HG03103 (cell line): ENCODE results near the gene CYP39A1.

Experiments used
- ATAC-seq: cut with Tn5 transposase; IDR thresholded peaks from one replicate; pipeline ENCODE4 v1.9.1; 2021; ENCODE audit warnings: low read depth; ENCODE audit not compliant: unreplicated experiment

Gene CYP39A1

GRCh38 chr6:46598215-46598614 lies 54.4 kb downstream of the CYP39A1 start:
- ATAC-seq = no peak

GRCh38 chr6:46592740-46593139 lies 59.9 kb downstream of the CYP39A1 start:
- no peak for ATAC-seq

- ATAC-seq = no peak
These were observed 60.6 kb downstream of the CYP39A1 start for GRCh38 chr6:46592046-46592445.

- no peak for ATAC-seq
These were observed 61.9 kb downstream of the CYP39A1 start for GRCh38 chr6:46590765-46591164.

GRCh38 chr6:46586906-46587305 lies 65.7 kb downstream of the CYP39A1 start:
- no peak for ATAC-seq

GRCh38 chr6:46584586-46584985 lies 68.0 kb downstream of the CYP39A1 start:
- no peak for ATAC-seq

- no peak for ATAC-seq
These were observed 68.9 kb downstream of the CYP39A1 start for GRCh38 chr6:46583721-46584120.

GRCh38 chr6:46583081-46583480 lies 69.5 kb downstream of the CYP39A1 start:
- ATAC-seq = no peak

- ATAC-seq = no peak
These were observed 71.0 kb downstream of the CYP39A1 start for GRCh38 chr6:46581459-46582177.

- no peak for ATAC-seq
These were observed 77.1 kb downstream of the CYP39A1 start for GRCh38 chr6:46575530-46575929.

- no peak for ATAC-seq
These were observed 79.5 kb downstream of the CYP39A1 start for GRCh38 chr6:46573140-46573539.

GRCh38 chr6:46565531-46565930 lies 87.1 kb downstream of the CYP39A1 start:
- no peak for ATAC-seq

DNA sequence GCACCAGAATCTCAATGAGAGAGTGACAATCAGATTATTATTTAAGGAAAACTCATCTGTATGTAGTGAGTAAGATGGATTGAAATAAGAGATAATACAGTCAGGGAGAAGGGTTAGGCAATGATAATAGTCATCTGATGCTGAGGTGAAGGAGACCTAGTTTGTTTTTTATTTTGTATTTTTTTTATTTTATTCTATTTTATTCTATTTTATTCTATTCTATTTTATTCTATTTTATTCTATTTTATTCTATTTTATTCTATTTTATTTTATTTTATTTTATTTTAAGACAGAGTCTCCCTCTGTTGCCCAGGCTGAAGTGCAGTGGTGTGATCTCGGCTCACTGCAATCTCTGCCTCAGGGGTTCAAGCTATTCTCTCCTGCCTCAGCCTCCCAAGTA lies 88.7 kb downstream of the CYP39A1 start:
- ATAC-seq = no peak

- no peak for ATAC-seq
These were observed 96.6 kb downstream of the CYP39A1 start for GRCh38 chr6:46556053-46556452.

DNA sequence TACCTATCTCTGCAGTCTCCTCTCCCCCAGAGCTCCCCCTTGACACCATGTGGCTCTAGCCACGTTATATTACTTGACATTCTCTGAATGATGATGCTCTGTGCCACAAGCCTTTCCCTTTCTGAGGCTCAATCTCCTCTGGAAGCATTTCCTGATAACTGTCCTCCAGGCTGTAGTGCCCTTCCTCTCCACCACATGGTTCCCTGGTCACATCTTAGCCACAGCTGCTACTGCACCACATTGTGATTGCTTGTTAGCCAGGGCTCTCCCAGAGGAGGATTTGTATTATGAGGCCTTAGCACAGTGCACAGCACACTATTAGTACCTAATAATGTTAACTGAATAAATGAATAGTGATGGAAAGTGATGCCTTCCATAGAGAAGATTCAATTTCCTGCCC lies 97.5 kb downstream of the CYP39A1 start:
- ATAC-seq = no peak

- ATAC-seq = no peak
These were observed 103.5 kb downstream of the CYP39A1 start for GRCh38 chr6:46549155-46549554.

DNA sequence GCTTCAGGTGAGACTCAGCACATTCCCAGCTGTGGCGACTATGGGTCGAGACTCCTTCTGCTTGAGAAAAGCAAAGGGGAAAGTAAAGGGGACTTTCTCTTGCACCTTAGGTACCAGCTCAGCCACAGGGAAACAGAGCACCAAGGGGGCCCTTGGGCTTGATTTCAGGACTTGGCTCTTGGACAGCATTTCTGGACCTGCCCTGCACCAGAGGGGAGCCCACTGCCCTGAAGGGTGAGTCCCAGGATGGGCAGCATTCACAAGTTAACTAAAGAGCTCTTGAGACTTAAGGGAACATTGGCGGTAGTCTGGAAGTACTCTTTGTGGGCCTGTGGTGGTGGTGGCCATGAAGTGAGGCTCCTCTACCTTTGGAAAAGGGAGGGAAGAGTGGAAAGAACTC lies 111.1 kb downstream of the CYP39A1 start:
- ATAC-seq = no peak

GRCh38 chr6:46539866-46540265 lies 112.8 kb downstream of the CYP39A1 start:
- no peak for ATAC-seq

GRCh38 chr6:46538800-46539480 lies 113.7 kb downstream of the CYP39A1 start:
- no peak for ATAC-seq

DNA sequence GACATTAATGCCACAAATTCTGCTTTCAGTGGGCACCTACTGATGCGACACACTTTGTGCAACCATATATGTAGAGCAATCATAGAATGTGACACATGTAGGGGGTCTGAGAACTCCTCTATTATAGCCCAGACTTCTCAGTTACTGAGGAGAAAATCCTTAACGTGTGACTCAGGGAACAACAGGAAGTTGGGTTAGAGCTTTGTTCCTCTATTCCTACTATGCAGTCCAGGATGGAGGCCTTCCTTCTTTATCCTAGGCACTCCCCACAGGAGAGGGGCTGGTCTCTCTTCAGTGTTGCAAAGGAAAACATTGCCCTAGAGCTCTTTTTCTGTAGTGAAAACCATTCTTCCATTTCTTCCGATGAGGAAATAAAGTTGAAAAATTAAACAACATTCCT lies 121.7 kb downstream of the CYP39A1 start:
- ATAC-seq = no peak

DNA sequence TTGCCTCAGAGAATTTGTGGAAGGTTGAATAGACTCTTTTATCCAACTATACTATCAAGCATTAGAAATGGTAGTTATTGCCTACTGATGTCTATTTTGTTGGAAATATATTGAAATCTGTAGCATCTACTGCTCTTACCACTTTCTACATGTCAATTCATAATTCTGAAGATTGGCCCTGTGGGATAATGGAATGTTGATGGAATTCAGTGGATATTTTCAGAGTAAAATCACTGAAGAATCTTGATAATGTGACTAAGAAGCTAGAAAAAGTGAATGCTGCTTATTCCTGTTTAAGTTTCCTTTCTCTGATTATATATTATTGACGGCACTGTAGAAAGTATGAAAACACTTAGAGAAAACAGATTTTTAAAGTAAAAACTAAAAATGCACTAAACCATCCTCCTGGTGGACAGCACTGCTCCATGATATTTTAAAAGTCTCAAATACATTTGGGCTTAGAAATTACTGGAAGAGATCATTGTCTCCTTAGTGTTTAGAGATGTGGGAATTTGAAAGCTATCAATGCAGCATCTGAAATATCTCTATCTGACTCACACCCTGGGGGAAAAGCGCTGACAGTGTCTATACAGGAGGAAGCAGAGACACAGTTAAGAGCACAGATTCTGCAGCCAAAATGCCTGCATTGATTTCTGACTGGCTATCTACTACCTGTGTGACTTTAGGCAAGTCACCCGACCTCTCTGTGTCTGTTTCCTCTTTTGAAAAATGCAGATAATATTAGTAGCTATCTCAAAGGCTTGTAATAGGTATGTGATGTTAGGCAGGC lies 123.5 kb downstream of the CYP39A1 start:
- ATAC-seq = no peak

- ATAC-seq = no peak
These were observed 126.0 kb downstream of the CYP39A1 start for GRCh38 chr6:46526607-46527006.
